Mesendoderm (in vitro differentiated cells): ENCODE results near the gene TNNI2. TPM values are rescaled to one million over a fixed set of nuclear protein-coding genes. Genes with fewer than 3 reads are reported as not detected.

Source experiments
- DNase-seq: peaks from one replicate; pipeline ENCODE4 v3.0.0; 2013
- H2AK5ac ChIP-seq: 2 replicates; pipeline ENCODE4 v1.6.1; 2013; ENCODE audit warnings: low read length, inconsistent platforms
- H2BK120ac ChIP-seq: 2 replicates; pipeline ENCODE4 v1.6.1; 2013; ENCODE audit warnings: low read depth, mild to moderate bottlenecking, low read length, moderate library complexity, mixed read lengths
- H2BK15ac ChIP-seq: replicated peaks from 2 replicates; pipeline ENCODE4 v1.6.1; 2013; ENCODE audit warnings: low read depth, mild to moderate bottlenecking, moderate library complexity
- H2BK5ac ChIP-seq: 2 replicates; pipeline ENCODE4 v1.6.1; 2013; ENCODE audit warnings: low read length, inconsistent platforms
- H3K18ac ChIP-seq: 2 replicates; pipeline ENCODE4 v1.6.1; 2013; ENCODE audit warnings: mild to moderate bottlenecking, low read length, mixed read lengths
- H3K23ac ChIP-seq: one replicate; pipeline ENCODE4 v1.6.1; 2013; ENCODE audit warnings: low read length
- H3K27ac ChIP-seq: 2 replicates; pipeline ENCODE4 v1.5.1; 2013; ENCODE audit warnings: low read depth, mild to moderate bottlenecking, inconsistent platforms, low read length, moderate library complexity
- H3K27me3 ChIP-seq: 2 replicates; pipeline ENCODE4 v1.6.1; 2013; ENCODE audit warnings: low read length, control low read depth, mild to moderate bottlenecking, inconsistent platforms; ENCODE audit not compliant: insufficient read depth, poor library complexity
- H3K36me3 ChIP-seq: 2 replicates; pipeline ENCODE4 v1.6.1; 2013; ENCODE audit warnings: low read length, inconsistent platforms; ENCODE audit not compliant: control insufficient read depth, insufficient read depth
- H3K4ac ChIP-seq: one replicate; pipeline ENCODE4 v1.6.1; 2013; ENCODE audit warnings: low read depth, mild to moderate bottlenecking, low read length, moderate library complexity
- H3K4me1 ChIP-seq: 2 replicates; pipeline ENCODE4 v1.6.1; 2013; ENCODE audit warnings: low read depth, low read length, inconsistent platforms; ENCODE audit not compliant: control insufficient read depth
- H3K4me2 ChIP-seq: 2 replicates; pipeline ENCODE4 v1.6.1; 2013; ENCODE audit warnings: low read length
- H3K4me3 ChIP-seq: 2 replicates; pipeline ENCODE4 v1.5.1; 2013; ENCODE audit warnings: mild to moderate bottlenecking, low read length
- H3K56ac ChIP-seq: one replicate; pipeline ENCODE4 v1.6.1; 2013; ENCODE audit warnings: low read length
- H3K79me1 ChIP-seq: 2 replicates; pipeline ENCODE4 v1.6.1; 2013; ENCODE audit warnings: low read length, inconsistent platforms
- H3K79me2 ChIP-seq: 2 replicates; pipeline ENCODE4 v1.6.1; 2013; ENCODE audit warnings: mild to moderate bottlenecking, low read length; ENCODE audit not compliant: control insufficient read depth, insufficient read depth
- H3K9ac ChIP-seq: 2 replicates; pipeline ENCODE4 v1.6.1; 2013; ENCODE audit warnings: low read length, inconsistent platforms
- H4K5ac ChIP-seq: one replicate; pipeline ENCODE4 v1.6.1; 2013; ENCODE audit warnings: low read length
- H4K8ac ChIP-seq: one replicate; pipeline ENCODE4 v1.6.1; 2013; ENCODE audit warnings: low read depth, mild to moderate bottlenecking, control low read depth, low read length, moderate library complexity
- WGBS: extraction: QIAGEN DNeasy Blood & Tissue Kit; methylation state at CpG from one replicate; pipeline ENCODE4 v1.1.7; 2013; ENCODE audit warnings: low lambda C conversion rate, missing lambda C conversion rate; ENCODE audit not compliant: insufficient coverage; ENCODE audit errors: extremely low coverage; 5-methylcytosine and 5-hydroxymethylcytosine counted together
- small RNA-seq: library from polyadenylated mRNA; stranded (forward); fragments of <200 nt; extraction: miRNeasy Mini kit (QIAGEN cat#:217004); gene quantifications from one replicate; pipeline ENCODE3, GENCODE V24; 2013; ENCODE audit not compliant: insufficient read depth

The TNNI2 gene

DNA sequence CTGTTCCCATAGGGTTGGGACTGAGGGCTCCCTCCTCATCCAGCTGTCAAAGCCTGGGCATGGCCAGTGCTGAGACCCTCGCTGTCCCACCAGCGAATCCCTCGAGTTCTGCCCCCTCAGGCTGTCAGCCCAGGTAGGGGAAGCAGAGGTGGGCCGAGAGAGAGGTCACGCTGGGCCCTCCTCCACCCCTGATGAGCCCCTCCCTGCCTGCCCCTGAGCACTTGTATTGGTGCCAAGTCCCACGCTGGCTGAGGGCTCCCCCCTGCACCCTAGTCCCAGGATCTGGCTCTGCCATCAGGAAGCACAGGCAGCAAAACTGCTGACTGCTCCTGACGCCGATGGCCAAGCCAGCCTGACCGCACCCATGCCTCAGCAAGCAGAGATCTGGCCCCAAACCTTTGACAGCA is 49.6 kb downstream of the TNNI2 start:
- no peak overlapping the region for H3K23ac ChIP-seq
- no CpG with 5 or more reads among the region's 9 CpGs for WGBS
- no peaks in the 10 kb centered on the region for H3K79me2 ChIP-seq
- H3K79me1 ChIP-seq: no peaks in the 10 kb centered on the region
- H3K9ac ChIP-seq: no peak overlapping the region
- no peaks in the 10 kb centered on the region for H3K4me1 ChIP-seq
- no peak overlapping the region for H3K4me3 ChIP-seq
- no peak overlapping the region for H4K8ac ChIP-seq
- no peaks in the 10 kb centered on the region for H3K36me3 ChIP-seq
- no peak for DNase-seq
- no peak overlapping the region for H2BK120ac ChIP-seq
- H2BK5ac ChIP-seq: no peak overlapping the region
- H4K5ac ChIP-seq: no peak overlapping the region
- H3K27ac ChIP-seq: no peak overlapping the region
- no peak overlapping the region for H2BK15ac ChIP-seq
- no peak overlapping the region for H3K4ac ChIP-seq
- H3K4me2 ChIP-seq: no peak overlapping the region
- no peak overlapping the region for H2AK5ac ChIP-seq
- H3K27me3 ChIP-seq: no peaks in the 10 kb centered on the region
- H3K56ac ChIP-seq: no peak overlapping the region
- no peak overlapping the region for H3K18ac ChIP-seq

DNA sequence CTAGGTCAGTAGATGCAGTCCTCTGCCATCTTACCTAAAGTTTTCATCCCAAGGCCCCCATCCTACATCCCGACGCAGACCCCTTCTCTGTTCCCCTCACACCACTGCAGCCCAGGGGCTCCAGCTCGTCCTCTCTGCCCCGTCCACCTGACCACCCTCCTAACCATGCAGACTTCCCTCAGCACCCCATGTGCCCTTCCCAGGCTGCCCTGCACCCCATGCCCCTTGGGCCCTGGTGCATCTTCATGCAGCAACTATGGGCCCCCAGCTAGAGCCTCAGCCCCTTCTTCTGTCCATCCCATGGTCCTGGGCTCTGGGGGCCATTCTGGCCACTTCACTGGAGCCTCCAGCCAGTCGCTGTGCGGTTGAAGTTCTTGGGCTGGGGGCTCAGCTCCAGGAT is 50.0 kb downstream of the TNNI2 start:
- H2BK120ac ChIP-seq: no peak overlapping the region
- no peaks in the 10 kb centered on the region for H3K4me1 ChIP-seq
- H2AK5ac ChIP-seq: no peak overlapping the region
- no peak overlapping the region for H3K4ac ChIP-seq
- H3K36me3 ChIP-seq: no peaks in the 10 kb centered on the region
- H3K79me1 ChIP-seq: no peaks in the 10 kb centered on the region
- H3K4me3 ChIP-seq: no peak overlapping the region
- no peaks in the 10 kb centered on the region for H3K79me2 ChIP-seq
- no peak overlapping the region for H3K9ac ChIP-seq
- H3K56ac ChIP-seq: no peak overlapping the region
- H2BK5ac ChIP-seq: no peak overlapping the region
- H2BK15ac ChIP-seq: no peak overlapping the region
- no peak overlapping the region for H3K18ac ChIP-seq
- no peak overlapping the region for H3K23ac ChIP-seq
- no peak overlapping the region for H4K5ac ChIP-seq
- no peak overlapping the region for H4K8ac ChIP-seq
- no CpG with 5 or more reads among the region's 6 CpGs for WGBS
- H3K27ac ChIP-seq: no peak overlapping the region
- no peaks in the 10 kb centered on the region for H3K27me3 ChIP-seq
- no peak for DNase-seq
- H3K4me2 ChIP-seq: no peak overlapping the region

DNA sequence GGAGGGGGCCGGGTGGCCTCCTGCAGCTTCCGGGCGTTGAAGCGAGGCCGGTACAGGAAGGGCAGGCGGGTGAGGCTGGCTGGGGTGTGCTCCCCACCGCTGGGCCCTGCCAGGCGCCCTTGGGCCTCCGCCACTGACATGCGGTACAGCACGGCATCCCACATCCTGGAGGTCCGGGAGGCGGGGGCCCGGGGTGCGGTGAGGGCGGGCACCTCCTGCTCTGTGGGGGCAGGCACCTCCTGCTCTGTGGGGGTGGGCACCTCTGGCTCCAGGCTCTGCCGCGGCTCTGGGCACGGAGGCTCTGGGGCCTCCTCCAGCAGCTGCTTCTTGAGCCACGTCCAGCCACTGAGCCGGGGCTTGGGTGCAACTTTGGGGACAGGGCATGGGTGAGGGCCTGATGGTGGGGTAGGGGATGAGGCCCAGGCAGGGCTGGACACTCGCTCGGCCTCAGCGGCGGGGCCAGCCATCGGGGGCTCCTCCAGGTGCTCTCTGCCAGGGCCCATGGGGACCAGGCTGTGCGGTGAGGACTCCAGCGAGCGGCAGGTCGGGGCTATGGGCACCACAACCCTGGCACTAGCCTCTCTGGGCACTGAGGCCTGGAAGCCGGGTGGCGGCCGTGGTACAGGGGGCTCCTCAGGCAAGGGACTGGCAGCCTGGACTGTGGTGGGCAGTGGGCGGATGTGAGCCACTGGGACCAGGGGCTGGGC is 50.6 kb downstream of the TNNI2 start:
- no peak overlapping the region for H2AK5ac ChIP-seq
- no peak overlapping the region for H3K18ac ChIP-seq
- no CpG with 5 or more reads among the region's 34 CpGs for WGBS
- H4K5ac ChIP-seq: no peak overlapping the region
- H3K9ac ChIP-seq: no peak overlapping the region
- no peak overlapping the region for H2BK15ac ChIP-seq
- no peak overlapping the region for H2BK5ac ChIP-seq
- no peak overlapping the region for H3K23ac ChIP-seq
- no peak overlapping the region for H4K8ac ChIP-seq
- no peak overlapping the region for H3K4me3 ChIP-seq
- no peak overlapping the region for H3K27ac ChIP-seq
- no peaks in the 10 kb centered on the region for H3K79me1 ChIP-seq
- H2BK120ac ChIP-seq: no peak overlapping the region
- no peak for DNase-seq
- H3K56ac ChIP-seq: no peak overlapping the region
- H3K27me3 ChIP-seq: no peaks in the 10 kb centered on the region
- no peak overlapping the region for H3K4ac ChIP-seq
- H3K4me2 ChIP-seq: no peak overlapping the region
- no peaks in the 10 kb centered on the region for H3K36me3 ChIP-seq
- no peaks in the 10 kb centered on the region for H3K4me1 ChIP-seq
- H3K79me2 ChIP-seq: no peaks in the 10 kb centered on the region

DNA sequence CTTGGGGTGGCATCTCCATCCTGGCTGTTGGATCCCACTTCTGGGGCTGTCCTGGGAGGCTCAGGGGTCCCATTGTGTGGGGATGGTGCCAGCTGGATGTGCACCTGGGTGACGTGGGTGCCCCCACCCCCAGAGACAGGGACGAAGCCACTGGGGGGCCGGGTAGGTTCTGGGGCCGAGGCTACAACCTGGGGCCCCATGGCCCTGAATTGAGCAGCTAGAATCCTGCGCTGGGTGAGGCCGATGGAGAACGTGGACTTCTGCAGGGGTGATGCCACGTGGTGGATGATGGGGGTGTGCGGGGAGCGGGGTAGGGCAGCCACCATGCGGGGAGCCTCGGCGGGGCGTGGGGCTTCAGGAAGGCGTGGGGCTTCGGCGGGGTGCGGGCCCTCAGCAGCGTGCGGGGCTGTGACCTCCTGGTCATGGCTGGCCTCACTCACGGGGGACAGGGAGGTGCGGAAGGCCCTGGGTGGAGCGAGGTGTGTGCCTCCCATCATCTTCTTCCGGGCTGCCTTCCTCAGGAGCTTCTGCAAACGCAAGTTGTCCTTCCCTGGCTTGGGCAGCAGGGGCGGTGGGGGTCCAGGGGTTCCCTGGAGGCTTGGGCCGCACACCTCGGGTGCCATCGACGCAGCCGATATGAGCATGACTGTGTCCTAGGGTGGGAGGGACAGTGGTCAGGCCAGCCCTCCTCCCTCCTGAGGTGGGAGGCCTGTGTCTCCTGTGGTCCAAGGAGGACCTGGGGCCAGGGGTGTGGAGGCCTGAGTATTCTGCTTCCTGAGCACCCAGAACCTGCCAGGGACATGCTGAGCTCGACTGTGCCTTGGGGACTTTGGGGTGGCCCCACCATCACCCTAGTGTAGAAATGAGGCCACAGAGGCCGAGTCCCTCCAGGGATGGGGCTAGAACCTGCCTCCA is 51.4 kb downstream of the TNNI2 start:
- no peak for DNase-seq
- no peak overlapping the region for H2BK15ac ChIP-seq
- H3K27ac ChIP-seq: no peak overlapping the region

More for the DNA sequence above, 51.4 kb downstream of the TNNI2 start:
- H3K4ac ChIP-seq: no peak overlapping the region
- no peak overlapping the region for H3K18ac ChIP-seq
- no peak overlapping the region for H3K56ac ChIP-seq
- H3K4me3 ChIP-seq: no peak overlapping the region
- H3K36me3 ChIP-seq: no peaks in the 10 kb centered on the region
- no peaks in the 10 kb centered on the region for H3K79me1 ChIP-seq
- H3K79me2 ChIP-seq: no peaks in the 10 kb centered on the region
- no peak overlapping the region for H3K4me2 ChIP-seq
- H3K27me3 ChIP-seq: no peaks in the 10 kb centered on the region
- H4K8ac ChIP-seq: no peak overlapping the region
- no peak overlapping the region for H2AK5ac ChIP-seq
- no peak overlapping the region for H4K5ac ChIP-seq
- H2BK120ac ChIP-seq: no peak overlapping the region
- H3K4me1 ChIP-seq: no peaks in the 10 kb centered on the region
- H3K9ac ChIP-seq: no peak overlapping the region
- no peak overlapping the region for H3K23ac ChIP-seq
- no peak overlapping the region for H2BK5ac ChIP-seq
- WGBS: no CpG with 5 or more reads among the region's 33 CpGs

Small RNA genes within 50 kb of the gene (small RNA-seq; reads per million reads assigned to genes)
- gene AC051649.1 (not detected), gene MIR4298 (not detected)
